ENCODE data around the gene PRPSAP2. TPM values are rescaled to one million over a fixed set of nuclear protein-coding genes. Genes with fewer than 3 reads are reported as not detected.

PRPSAP2 gene
- total and polyA plus RNA-seq, 9 donors, result 21.9 to 32.1 (median 25.5) TPM

DNA sequence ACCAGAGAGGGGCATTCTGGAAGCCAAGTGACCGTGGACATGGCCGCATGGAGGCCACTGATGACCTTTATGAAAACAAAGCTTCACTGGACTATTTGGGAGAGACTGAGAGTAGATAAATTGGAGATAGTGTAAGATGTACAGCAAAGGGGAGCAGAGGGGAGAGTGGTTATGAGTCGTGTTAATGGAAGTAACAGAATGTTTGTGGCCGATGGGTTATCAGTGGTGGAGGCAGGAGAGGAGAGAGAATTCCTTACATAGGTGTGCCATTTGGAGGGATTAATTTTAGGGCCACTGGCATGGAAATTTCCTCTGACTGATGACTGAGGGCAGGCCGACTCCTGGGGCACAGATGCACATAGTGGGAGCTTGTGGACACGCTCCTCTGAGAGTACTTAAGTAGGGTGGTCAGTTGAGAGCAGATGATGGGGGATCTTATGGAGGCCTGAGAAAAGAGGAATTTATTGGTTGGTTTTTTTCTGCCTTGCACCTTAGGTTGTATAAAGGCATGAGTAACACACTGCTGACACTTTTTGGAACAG is 19.2 kb downstream of the PRPSAP2 start:
- H3K4me3 ChIP-seq (ENCODE audit: low read length), result no peak overlapping the region
- no peak overlapping the region for H3K27ac ChIP-seq (ENCODE audit: low read length)
- H3K36me3 ChIP-seq (ENCODE audit: control insufficient read depth, insufficient read depth, low read length), result peaks cover 49% of the 10 kb centered on the region
- no peaks in the 10 kb centered on the region for H3K9me3 ChIP-seq (replicated peaks; ENCODE audit: control insufficient read depth, low read depth, low read length)
- WGBS (ENCODE audit: insufficient coverage), result 92% methylated on average over 6 of the region's 6 CpGs
- DNase-seq, result no peak
- no peaks in the 10 kb centered on the region for H3K27me3 ChIP-seq (ENCODE audit: control insufficient read depth, insufficient read depth, low read length)
- no peaks in the 10 kb centered on the region for H3K4me1 ChIP-seq (ENCODE audit: control insufficient read depth, insufficient read depth, low read length)

DNA sequence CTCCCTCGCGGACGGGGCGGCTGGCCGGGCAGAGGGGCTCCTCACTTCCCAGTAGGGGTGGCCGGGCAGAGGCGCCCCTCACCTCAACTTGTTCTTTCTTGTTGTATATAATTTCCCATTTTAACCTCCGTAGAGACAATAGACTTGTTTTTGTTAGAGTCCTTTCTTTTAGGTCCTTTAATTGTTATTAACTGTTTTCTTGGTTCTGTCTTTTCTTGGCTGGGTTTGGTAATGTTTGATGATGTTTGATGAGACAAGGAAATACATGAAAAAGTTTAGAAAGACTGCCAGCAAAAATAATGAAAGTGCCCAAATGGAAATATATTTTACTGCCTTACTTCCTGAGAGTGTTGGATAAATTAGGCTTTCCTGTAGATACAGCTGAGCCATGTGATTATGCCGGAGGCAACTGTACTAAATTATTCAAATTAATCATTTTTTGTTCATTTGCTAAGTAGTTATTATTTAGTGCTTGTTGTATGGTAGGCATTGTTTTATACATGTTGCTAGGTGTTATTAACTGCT is 30.9 kb downstream of the PRPSAP2 start:
- Histone ChIP-seq H3K4me3 (ENCODE audit: low read length) (no peak overlapping the region), H3K9me3 (replicated peaks; ENCODE audit: control insufficient read depth, low read depth, low read length) (peaks cover 1% of the 10 kb centered on the region), H3K27me3 (ENCODE audit: control insufficient read depth, insufficient read depth, low read length) (no peaks in the 10 kb centered on the region), H3K36me3 (ENCODE audit: control insufficient read depth, insufficient read depth, low read length) (peaks cover 30% of the 10 kb centered on the region), H3K4me1 (ENCODE audit: control insufficient read depth, insufficient read depth, low read length) (no peaks in the 10 kb centered on the region), H3K27ac (ENCODE audit: low read length) (no peak overlapping the region)
- WGBS (ENCODE audit: insufficient coverage), result no CpG with 5 or more reads among the region's 9 CpGs
- peak; percentile 23 for DNase-seq

DNA sequence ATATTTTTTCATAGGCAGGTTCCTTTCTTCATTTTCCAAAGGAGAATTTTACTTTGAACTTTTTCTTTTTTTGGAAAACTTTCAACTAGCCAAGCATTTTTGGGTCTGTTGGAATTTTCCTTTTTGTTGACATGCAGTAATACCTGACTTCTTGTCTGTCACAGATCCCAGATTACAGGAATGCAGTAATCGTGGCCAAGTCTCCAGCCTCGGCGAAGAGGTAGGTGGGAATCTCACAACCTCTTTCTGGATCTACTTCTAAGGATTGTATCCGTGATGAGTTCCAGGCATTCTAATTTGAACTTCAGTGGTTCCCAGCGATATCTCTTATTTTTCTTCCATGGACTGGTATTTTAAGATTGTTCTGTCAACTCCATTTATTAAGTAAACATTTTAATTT is 31.7 kb downstream of the PRPSAP2 start:
- peak; percentile 64 for DNase-seq
- WGBS (ENCODE audit: insufficient coverage), result 60% methylated on average over 3 of the region's 5 CpGs
- peaks cover 30% of the 10 kb centered on the region for H3K36me3 ChIP-seq (ENCODE audit: control insufficient read depth, insufficient read depth, low read length)

DNA sequence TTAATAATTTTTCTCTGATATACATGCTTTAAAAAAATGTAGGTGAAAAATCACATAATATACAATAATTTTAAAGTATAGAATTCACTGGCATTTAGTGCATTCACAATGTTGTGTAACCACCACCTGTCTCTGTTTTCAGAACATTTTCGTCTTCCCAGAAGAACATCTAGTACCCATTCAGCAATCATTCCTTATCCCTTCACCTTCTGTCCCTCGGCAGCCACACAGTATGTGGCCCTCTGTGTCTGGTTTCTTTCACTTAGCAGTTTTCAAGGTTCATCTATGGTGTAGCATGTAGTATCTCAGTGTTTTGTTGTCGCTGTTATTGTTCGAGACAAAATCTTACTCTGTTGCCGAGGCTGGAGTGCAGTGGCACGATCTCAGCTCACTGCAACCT is 33.6 kb downstream of the PRPSAP2 start:
- Histone ChIP-seq H3K4me1 (ENCODE audit: control insufficient read depth, insufficient read depth, low read length) (no peaks in the 10 kb centered on the region), H3K27ac (ENCODE audit: low read length) (no peak overlapping the region), H3K9me3 (replicated peaks; ENCODE audit: control insufficient read depth, low read depth, low read length) (peaks cover 6% of the 10 kb centered on the region), H3K36me3 (ENCODE audit: control insufficient read depth, insufficient read depth, low read length) (peaks cover 39% of the 10 kb centered on the region), H3K27me3 (ENCODE audit: control insufficient read depth, insufficient read depth, low read length) (no peaks in the 10 kb centered on the region), H3K4me3 (ENCODE audit: low read length) (no peak overlapping the region)
- DNase-seq, result no peak
- no CpG with 5 or more reads among the region's 6 CpGs for WGBS (ENCODE audit: insufficient coverage)

More for the DNA sequence above, 31.7 kb downstream of the PRPSAP2 start:
- H3K4me1 ChIP-seq (ENCODE audit: control insufficient read depth, insufficient read depth, low read length), result no peaks in the 10 kb centered on the region
- H3K27ac ChIP-seq (ENCODE audit: low read length), result no peak overlapping the region
- peaks cover 5% of the 10 kb centered on the region for H3K9me3 ChIP-seq (replicated peaks; ENCODE audit: control insufficient read depth, low read depth, low read length)
- H3K4me3 ChIP-seq (ENCODE audit: low read length), result no peak overlapping the region
- H3K27me3 ChIP-seq (ENCODE audit: control insufficient read depth, insufficient read depth, low read length), result no peaks in the 10 kb centered on the region

DNA sequence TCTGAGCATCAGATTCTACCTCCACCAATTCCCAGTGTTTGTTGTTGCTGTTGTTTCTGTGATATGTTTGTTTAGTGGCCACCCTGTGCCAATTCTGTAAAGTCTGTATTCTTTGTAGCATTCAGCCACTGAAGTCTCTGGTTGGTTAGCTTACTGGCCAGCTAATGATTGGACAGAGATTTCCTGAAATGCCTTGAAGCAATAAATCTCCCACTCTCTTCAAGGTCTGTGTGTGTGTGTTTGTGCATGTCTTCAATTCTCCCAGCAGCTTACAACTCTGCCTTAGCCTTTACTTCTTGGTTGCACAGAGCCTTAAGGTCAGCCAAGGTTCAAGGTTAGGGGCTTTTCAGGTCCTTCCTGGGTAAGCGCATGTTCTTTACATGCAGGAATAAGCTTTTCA is 38.2 kb downstream of the PRPSAP2 start:
- H3K4me1 ChIP-seq (ENCODE audit: control insufficient read depth, insufficient read depth, low read length), result no peaks in the 10 kb centered on the region
- H3K4me3 ChIP-seq (ENCODE audit: low read length), result no peak overlapping the region
- no CpG with 5 or more reads among the region's 1 CpG for WGBS (ENCODE audit: insufficient coverage)
- H3K27ac ChIP-seq (ENCODE audit: low read length), result no peak overlapping the region
- H3K9me3 ChIP-seq (replicated peaks; ENCODE audit: control insufficient read depth, low read depth, low read length), result peaks cover 8% of the 10 kb centered on the region
- H3K27me3 ChIP-seq (ENCODE audit: control insufficient read depth, insufficient read depth, low read length), result no peaks in the 10 kb centered on the region
- peaks cover 53% of the 10 kb centered on the region for H3K36me3 ChIP-seq (ENCODE audit: control insufficient read depth, insufficient read depth, low read length)
- no peak for DNase-seq

DNA sequence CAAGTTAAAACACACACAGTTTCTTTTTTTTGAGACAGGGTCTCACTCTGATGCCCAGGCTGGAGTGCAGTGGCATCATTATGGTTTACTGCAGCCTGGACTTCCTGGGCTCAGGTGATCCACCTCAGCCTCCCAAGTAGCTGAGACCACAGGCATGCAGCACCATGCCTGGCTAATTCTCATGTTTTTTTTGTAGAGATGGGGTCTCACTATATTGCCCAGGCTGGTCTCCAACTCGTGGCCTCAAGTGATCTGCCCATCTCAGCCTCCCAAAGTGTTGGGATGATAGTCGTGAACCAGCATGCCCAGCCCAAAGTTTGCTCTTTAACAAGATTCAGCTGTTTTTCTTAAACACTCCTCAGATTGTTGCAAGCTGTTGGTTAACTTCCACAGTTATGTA is 39.0 kb downstream of the PRPSAP2 start:
- Histone ChIP-seq H3K9me3 (replicated peaks; ENCODE audit: control insufficient read depth, low read depth, low read length) (peaks cover 8% of the 10 kb centered on the region), H3K4me3 (ENCODE audit: low read length) (no peak overlapping the region), H3K27me3 (ENCODE audit: control insufficient read depth, insufficient read depth, low read length) (no peaks in the 10 kb centered on the region), H3K27ac (ENCODE audit: low read length) (no peak overlapping the region), H3K36me3 (ENCODE audit: control insufficient read depth, insufficient read depth, low read length) (peaks cover 52% of the 10 kb centered on the region), H3K4me1 (ENCODE audit: control insufficient read depth, insufficient read depth, low read length) (no peaks in the 10 kb centered on the region)
- WGBS (ENCODE audit: insufficient coverage), result 86% methylated on average over 1 of the region's 2 CpGs
- no peak for DNase-seq

DNA sequence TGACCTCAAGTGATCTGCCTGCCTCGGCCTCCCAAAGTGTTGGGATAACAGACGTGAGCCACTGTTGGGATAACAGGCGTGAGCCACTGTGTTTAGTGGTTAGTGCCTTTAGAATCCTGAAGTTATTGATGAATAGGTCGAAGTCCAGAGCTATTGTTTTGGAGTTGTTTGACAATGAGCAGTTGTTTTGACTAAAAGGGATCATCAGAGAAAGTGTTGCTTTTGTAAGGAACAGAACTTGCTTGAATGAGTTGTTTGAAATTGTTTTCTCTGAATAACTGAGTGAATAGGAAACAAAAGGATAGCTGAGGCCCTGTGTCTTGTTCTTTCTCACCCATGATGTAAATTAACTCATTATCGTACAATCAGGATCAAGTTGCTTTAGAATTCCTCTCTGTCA is 46.6 kb downstream of the PRPSAP2 start:
- Histone ChIP-seq H3K4me3 (ENCODE audit: low read length) (no peak overlapping the region), H3K27ac (ENCODE audit: low read length) (no peak overlapping the region), H3K4me1 (ENCODE audit: control insufficient read depth, insufficient read depth, low read length) (no peaks in the 10 kb centered on the region), H3K9me3 (replicated peaks; ENCODE audit: control insufficient read depth, low read depth, low read length) (no peaks in the 10 kb centered on the region), H3K36me3 (ENCODE audit: control insufficient read depth, insufficient read depth, low read length) (peaks cover 24% of the 10 kb centered on the region), H3K27me3 (ENCODE audit: control insufficient read depth, insufficient read depth, low read length) (no peaks in the 10 kb centered on the region)
- DNase-seq, result no peak
- WGBS (ENCODE audit: insufficient coverage), result 90% methylated on average over 4 of the region's 5 CpGs

DNA sequence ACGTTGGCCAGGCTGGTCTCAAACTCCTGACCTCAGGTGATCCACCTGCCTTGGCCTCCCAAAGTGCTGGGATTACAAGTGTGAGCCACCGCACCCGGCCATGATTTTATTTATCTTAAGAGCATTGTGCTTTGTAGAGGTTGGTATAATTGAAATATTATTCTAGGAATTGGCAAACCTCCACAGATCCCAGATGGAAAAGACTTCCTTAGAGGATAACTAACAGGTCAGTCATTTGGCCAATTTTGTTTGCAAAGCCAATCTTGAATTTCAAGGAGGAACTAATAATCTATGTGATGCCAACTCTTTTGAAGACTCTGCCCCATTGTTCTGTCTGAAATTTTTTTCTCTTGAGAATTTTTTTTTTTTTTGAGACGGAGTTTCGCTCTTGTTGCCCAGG is 47.3 kb downstream of the PRPSAP2 start:
- no CpG with 5 or more reads among the region's 5 CpGs for WGBS (ENCODE audit: insufficient coverage)
- no peaks in the 10 kb centered on the region for H3K9me3 ChIP-seq (replicated peaks; ENCODE audit: control insufficient read depth, low read depth, low read length)
- H3K4me3 ChIP-seq (ENCODE audit: low read length), result no peak overlapping the region
- H3K36me3 ChIP-seq (ENCODE audit: control insufficient read depth, insufficient read depth, low read length), result peaks cover 23% of the 10 kb centered on the region
- H3K27me3 ChIP-seq (ENCODE audit: control insufficient read depth, insufficient read depth, low read length), result no peaks in the 10 kb centered on the region
- no peak overlapping the region for H3K27ac ChIP-seq (ENCODE audit: low read length)
- no peak for DNase-seq
- no peaks in the 10 kb centered on the region for H3K4me1 ChIP-seq (ENCODE audit: control insufficient read depth, insufficient read depth, low read length)

DNA sequence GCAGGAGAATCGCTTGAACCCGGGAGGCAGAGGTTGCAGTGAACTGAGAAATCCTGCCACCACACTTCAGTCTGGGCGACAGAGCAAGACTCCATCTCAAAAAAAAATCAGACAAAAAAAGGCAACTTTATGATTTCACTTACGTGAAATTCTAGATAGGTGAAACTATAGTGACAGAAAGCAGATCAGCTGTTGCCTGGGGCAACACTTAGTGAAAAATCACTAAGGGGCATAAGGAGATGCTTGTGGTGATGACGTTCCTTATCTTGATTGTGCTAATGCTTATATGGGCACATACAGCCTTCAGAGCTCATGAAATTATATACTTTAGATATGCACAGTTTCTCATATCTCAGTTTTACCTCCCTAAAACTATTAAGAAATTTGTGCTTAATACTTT is 52.4 kb downstream of the PRPSAP2 start:
- no peaks in the 10 kb centered on the region for H3K9me3 ChIP-seq (replicated peaks; ENCODE audit: control insufficient read depth, low read depth, low read length)
- no peaks in the 10 kb centered on the region for H3K27me3 ChIP-seq (ENCODE audit: control insufficient read depth, insufficient read depth, low read length)
- H3K4me1 ChIP-seq (ENCODE audit: control insufficient read depth, insufficient read depth, low read length), result no peaks in the 10 kb centered on the region
- WGBS (ENCODE audit: insufficient coverage), result 100% methylated on average over 1 of the region's 5 CpGs
- DNase-seq, result no peak
- H3K27ac ChIP-seq (ENCODE audit: low read length), result no peak overlapping the region
- peaks cover 36% of the 10 kb centered on the region for H3K36me3 ChIP-seq (ENCODE audit: control insufficient read depth, insufficient read depth, low read length)
- no peak overlapping the region for H3K4me3 ChIP-seq (ENCODE audit: low read length)

DNA sequence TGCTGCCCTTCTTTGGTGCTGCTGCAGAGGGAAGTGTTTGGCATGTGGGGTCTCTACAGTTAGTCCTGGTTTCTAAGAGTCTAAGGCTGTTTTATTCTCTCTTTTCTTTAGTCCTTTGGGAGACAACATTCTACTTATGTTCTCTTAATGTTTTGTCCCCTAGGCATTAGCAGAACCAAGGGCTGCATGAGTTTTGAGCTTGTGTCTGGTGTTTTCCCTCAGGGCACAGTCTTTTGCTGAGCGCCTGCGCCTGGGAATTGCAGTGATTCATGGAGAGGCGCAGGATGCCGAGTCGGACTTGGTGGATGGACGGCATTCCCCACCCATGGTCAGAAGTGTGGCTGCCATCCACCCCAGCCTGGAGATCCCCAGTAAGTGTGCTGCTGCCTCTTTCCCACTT is 53.0 kb downstream of the PRPSAP2 start:
- no peaks in the 10 kb centered on the region for H3K9me3 ChIP-seq (replicated peaks; ENCODE audit: control insufficient read depth, low read depth, low read length)
- H3K27ac ChIP-seq (ENCODE audit: low read length), result no peak overlapping the region
- H3K4me1 ChIP-seq (ENCODE audit: control insufficient read depth, insufficient read depth, low read length), result no peaks in the 10 kb centered on the region
- 96% methylated on average over 6 of the region's 6 CpGs for WGBS (ENCODE audit: insufficient coverage)
- no peak overlapping the region for H3K4me3 ChIP-seq (ENCODE audit: low read length)
- no peaks in the 10 kb centered on the region for H3K27me3 ChIP-seq (ENCODE audit: control insufficient read depth, insufficient read depth, low read length)
- DNase-seq, result no peak
- H3K36me3 ChIP-seq (ENCODE audit: control insufficient read depth, insufficient read depth, low read length), result peaks cover 39% of the 10 kb centered on the region
